Esophagus (tissue), 2 donors: Measurements from ENCODE around the gene UBE2H. TPM values are rescaled to one million over a fixed set of nuclear protein-coding genes. Genes with fewer than 3 reads are reported as not detected.

Experiments used
- H3K27ac ChIP-seq, 2 donors: one replicate each; pipeline ENCODE4 v1.5.1; 2013; ENCODE audit warnings: low read depth in 2 of 2, mild to moderate bottlenecking in 2 of 2, inconsistent platforms in 1 of 2, low read length in 1 of 2, moderate library complexity in 1 of 2
- H3K27me3 ChIP-seq, 2 donors: one replicate each; pipeline ENCODE4 v1.6.1; 2013; ENCODE audit warnings: low read length in 2 of 2, control low read depth in 1 of 2, mild to moderate bottlenecking in 1 of 2; ENCODE audit not compliant: insufficient read depth in 2 of 2, control insufficient read depth in 1 of 2
- H3K36me3 ChIP-seq, 2 donors: one replicate each; pipeline ENCODE4 v1.6.1; 2013; ENCODE audit warnings: low read length in 1 of 2; ENCODE audit not compliant: control insufficient read depth in 2 of 2, insufficient read depth in 2 of 2
- H3K4me1 ChIP-seq, 2 donors: one replicate each; pipeline ENCODE4 v1.6.1; 2013; ENCODE audit warnings: low read length in 1 of 2; ENCODE audit not compliant: control insufficient read depth in 2 of 2, insufficient read depth in 2 of 2
- H3K4me3 ChIP-seq, 2 donors: one replicate each; pipeline ENCODE4 v1.5.1; 2013; ENCODE audit warnings: low read length in 2 of 2, mild to moderate bottlenecking in 2 of 2, low read depth in 1 of 2, moderate library complexity in 1 of 2
- H3K9me3 ChIP-seq, 2 donors: one replicate each; pipeline ENCODE4 v1.6.1; 2013; ENCODE audit warnings: mild to moderate bottlenecking in 2 of 2, low read depth in 1 of 2, low read length in 1 of 2, moderate library complexity in 1 of 2; ENCODE audit not compliant: control insufficient read depth in 2 of 2, insufficient read depth in 1 of 2
- WGBS, 2 donors: extraction: QIAGEN DNeasy Blood & Tissue Kit; methylation state at CpG; one replicate each; pipeline ENCODE4 v1.1.7; 2013; 5-methylcytosine and 5-hydroxymethylcytosine counted together
- polyA plus RNA-seq, 2 donors: library from polyadenylated mRNA; stranded (reverse); fragments of 200-250 nt; gene quantifications; one replicate each; pipeline ENCODE4 v1.2.3, GENCODE V29; 2013
- donor health status: healthy with polysubstance abuse.
- donor health status: Bipolar disorder and iron deficiency.

Gene UBE2H
- polyA plus RNA-seq, 2 donors = 31.1 to 51.1 TPM

DNA sequence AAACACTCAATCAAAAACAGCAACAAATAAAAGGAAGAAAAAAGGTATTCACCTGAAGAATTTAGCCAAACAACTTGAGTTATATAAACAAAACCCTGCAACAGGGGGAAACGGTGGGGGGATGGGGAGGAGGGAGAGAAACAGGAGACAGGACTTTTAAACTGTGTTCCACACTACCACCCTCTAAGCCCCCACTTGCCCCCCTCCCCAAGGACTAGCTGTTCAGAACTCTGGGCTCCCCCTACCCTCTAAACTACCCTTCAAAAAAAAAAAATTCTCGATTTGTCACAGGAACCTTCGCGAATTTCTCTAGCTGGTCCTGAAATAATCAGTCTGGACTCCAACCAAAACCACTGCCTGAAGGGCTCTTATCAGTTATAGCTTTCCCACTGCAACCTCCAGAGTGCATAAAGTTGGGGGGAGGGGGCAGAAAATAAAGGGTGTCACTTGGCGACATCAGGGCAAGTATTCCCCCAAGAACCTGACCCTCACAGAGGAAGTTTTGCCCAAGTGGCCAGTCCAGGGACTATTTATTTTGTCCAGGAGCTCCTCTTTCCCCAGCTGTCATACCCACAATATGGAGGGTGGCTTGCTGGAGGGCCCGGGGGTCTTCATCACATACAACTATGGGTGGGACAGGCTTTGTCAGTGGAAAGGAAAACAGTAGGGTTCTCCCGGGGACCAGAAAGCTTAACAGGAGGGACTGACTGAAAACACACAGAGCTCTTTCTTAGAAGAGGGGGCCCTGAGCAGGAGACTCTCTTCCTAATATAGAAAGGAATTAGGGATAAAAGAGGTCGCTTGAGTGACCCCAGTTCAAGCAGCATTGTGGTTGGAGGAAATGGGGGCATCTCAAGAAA lies 1.3 kb downstream of the UBE2H start:
- H3K4me1 ChIP-seq = peaks cover 0 to 2% of the 10 kb centered on the region in 2 donors
- 0 to 1% methylated on average over 8 of the region's 8 CpGs for WGBS, 2 donors
- H3K9me3 ChIP-seq = no peaks in the 10 kb centered on the region
- peak overlapping the region; percentile 97 for H3K27ac ChIP-seq
- no peaks in the 10 kb centered on the region for H3K27me3 ChIP-seq
- H3K4me3 ChIP-seq = peak overlapping the region; percentile 85 to 93
- H3K36me3 ChIP-seq = no peaks in the 10 kb centered on the region

DNA sequence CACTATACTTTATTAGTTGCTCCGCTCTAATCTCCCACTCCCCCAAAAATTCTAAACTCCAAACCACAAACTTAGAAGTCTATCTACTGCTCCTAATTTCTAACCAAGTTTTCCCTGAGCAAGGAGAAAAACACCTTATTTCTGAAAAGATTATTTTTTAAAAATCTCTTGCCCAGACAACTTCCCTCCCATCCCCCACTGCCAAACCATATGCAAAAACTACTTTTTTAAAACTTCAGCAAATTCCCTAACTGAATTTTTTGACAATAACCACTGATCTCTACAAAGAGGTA lies 1.9 kb downstream of the UBE2H start:
- peaks cover 0 to 2% of the 10 kb centered on the region in 2 donors for H3K4me1 ChIP-seq
- WGBS, 2 donors = 14 to 18% methylated on average over 1 of the region's 1 CpG
- H3K9me3 ChIP-seq = no peaks in the 10 kb centered on the region
- H3K36me3 ChIP-seq = no peaks in the 10 kb centered on the region
- H3K27me3 ChIP-seq = no peaks in the 10 kb centered on the region
- peak overlapping the region in 1 of 2 donors; percentile 97 for H3K27ac ChIP-seq
- H3K4me3 ChIP-seq = peak overlapping the region in 1 of 2 donors; percentile 85

DNA sequence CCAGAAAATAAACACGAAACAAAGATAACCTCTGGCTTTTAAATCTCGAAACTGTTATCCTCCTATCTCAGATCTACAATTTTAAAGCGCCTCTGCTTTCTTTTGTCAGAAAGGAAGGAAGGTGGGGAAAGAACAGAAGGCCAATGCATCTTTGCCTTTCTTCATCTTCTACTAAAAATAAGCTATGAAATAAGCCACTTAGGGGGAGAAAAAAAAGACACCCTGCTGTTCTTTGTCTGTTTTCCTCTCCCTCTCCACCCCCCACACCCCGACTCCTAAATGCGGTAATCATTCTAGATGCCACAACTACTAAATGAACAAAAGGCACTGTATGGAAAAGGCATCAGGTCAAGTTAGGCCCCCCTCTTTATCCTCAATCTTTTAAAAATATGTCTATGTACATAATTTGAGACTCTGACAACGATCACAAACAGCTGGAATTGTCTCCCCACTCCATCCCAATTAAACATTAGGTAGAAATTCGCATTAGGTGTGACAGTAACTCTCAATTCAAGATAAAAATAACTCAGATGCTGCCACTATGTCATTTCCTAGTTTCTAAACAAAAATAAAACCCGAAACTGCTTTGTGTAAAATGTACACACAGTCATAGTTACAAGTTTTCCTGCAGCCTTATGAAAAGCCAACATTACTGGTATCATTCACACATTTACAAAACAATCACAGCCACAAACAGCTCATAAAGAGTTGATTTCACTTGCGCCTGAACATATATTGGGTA lies 2.4 kb downstream of the UBE2H start:
- H3K9me3 ChIP-seq = no peaks in the 10 kb centered on the region
- H3K27me3 ChIP-seq = no peaks in the 10 kb centered on the region
- H3K27ac ChIP-seq = peak overlapping the region; percentile 70 to 97
- no peaks in the 10 kb centered on the region for H3K36me3 ChIP-seq
- 6 to 7% methylated on average over 9 of the region's 9 CpGs for WGBS, 2 donors
- H3K4me1 ChIP-seq = peaks cover 0 to 2% of the 10 kb centered on the region in 2 donors
- H3K4me3 ChIP-seq = peak overlapping the region; percentile 24 to 85

DNA sequence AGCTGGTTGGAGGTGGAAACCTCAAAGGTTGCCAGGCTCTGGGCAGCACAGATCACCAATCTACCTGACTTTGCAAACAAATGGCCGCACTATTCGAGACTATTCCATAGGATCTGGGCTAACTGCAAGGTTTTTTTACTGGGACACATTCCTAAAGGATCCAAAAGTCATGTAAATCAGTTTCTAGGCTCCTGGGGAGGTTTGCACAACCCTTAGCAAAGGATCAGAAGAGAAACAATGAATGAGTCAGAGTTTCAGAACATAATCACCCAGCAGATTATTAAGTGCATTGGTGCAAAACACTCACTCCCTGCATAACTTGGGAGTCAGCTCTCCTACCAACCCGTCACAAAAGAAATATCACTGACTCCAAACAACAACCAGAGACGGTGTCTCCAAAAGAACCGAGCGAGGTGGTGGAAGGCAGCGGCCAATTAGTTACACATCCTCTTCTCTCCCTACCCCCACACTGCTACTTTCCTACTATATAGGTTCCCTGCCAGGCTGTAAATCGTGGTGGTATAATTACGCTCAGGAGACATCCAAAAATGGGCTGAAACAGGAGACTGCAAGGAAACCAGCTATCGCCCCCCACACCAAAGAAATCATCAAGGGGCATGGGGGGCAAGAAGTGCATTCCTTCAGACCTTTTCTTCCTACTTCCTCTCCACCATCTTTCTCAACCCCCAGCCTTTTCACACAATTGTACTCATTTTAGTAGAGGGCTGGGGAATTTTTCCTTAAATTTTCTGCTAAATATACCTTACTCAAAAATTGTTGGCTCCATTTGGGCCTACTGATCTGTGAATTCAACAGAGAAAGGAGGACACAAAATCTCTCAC lies 3.2 kb downstream of the UBE2H start:
- Histone ChIP-seq H3K27me3 (no peaks in the 10 kb centered on the region), H3K27ac (peak overlapping the region; percentile 97 to 99), H3K4me1 (peaks cover 0 to 2% of the 10 kb centered on the region in 2 donors), H3K4me3 (peak overlapping the region; percentile 38 to 85), H3K9me3 (no peaks in the 10 kb centered on the region), H3K36me3 (peaks cover 0 to 1% of the 10 kb centered on the region in 2 donors)
- 6 to 7% methylated on average over 10 of the region's 10 CpGs for WGBS, 2 donors

DNA sequence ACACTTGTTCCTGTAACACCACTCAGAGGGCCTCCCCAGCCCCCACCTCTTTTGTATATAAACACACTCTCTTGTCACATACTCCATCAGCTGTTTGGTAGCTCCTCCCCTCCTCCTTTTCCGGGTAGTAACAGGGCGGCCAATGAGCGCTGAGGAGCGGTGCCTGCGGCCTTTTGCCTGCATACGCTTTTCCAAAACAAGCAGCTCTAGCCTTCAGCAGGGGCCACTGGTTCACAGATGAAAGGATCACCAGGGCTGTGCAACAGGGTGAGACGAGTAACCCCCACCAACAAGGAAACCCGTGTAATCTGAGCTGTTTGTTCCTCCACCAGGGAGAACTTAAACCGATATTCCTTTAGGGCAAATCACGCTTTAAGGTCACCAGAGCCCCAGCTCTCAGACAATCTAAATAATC lies 3.9 kb downstream of the UBE2H start:
- no peaks in the 10 kb centered on the region for H3K27me3 ChIP-seq
- H3K36me3 ChIP-seq = peaks cover 0 to 1% of the 10 kb centered on the region in 2 donors
- no peaks in the 10 kb centered on the region for H3K9me3 ChIP-seq
- H3K27ac ChIP-seq = peak overlapping the region; percentile 97 to 99
- 0 to 1% methylated on average over 10 of the region's 10 CpGs for WGBS, 2 donors
- peak overlapping the region; percentile 22 to 85 for H3K4me3 ChIP-seq
- H3K4me1 ChIP-seq = peaks cover 0 to 2% of the 10 kb centered on the region in 2 donors

DNA sequence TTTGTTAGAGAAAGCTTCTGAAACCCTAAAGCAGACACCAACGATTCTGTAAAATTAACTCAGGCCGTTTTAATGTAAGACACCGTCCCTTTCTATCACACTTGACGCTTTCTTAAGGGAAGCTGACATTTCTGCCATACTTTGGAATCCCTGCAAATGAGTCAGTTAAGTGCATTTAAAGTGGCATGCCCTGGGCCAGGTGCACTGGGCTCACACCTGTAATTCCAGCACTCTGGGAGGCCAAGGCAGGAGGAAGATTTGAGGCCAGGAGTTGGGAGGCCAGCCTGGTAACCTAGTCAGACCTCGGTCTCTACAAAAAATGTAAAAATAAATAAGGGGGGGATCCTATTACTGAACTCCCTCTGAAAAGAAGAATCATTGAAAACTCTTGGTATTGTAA lies 4.4 kb downstream of the UBE2H start:
- H3K36me3 ChIP-seq = peaks cover 0 to 1% of the 10 kb centered on the region in 2 donors
- peak overlapping the region; percentile 81 to 99 for H3K27ac ChIP-seq
- WGBS, 2 donors = 73 to 81% methylated on average over 5 of the region's 5 CpGs
- no peaks in the 10 kb centered on the region for H3K27me3 ChIP-seq
- peak overlapping the region in 1 of 2 donors; percentile 85 for H3K4me3 ChIP-seq
- H3K9me3 ChIP-seq = no peaks in the 10 kb centered on the region
- peaks cover 0 to 2% of the 10 kb centered on the region in 2 donors for H3K4me1 ChIP-seq

DNA sequence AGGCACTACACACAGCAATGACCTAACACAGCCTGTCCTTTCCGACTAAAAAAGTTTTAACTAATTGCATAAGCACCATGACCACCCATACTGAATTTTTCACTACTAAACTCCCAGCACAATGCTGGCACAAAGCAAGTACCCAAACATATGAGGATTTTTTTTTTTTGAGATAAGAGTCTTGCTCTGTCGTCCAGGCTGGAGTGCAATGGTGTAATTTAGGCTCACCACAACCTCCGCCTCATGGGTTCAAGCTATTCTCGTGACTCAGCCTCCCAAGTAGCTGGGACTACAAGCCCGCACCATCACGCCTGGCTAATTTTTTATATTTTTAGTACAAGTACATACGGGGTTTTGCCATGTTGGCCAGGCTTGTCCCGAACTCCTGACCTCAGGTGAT lies 5.1 kb downstream of the UBE2H start:
- Histone ChIP-seq H3K36me3 (peaks cover 0 to 1% of the 10 kb centered on the region in 2 donors), H3K27ac (peak overlapping the region in 1 of 2 donors; percentile 58), H3K4me3 (no peak overlapping the region), H3K9me3 (no peaks in the 10 kb centered on the region), H3K4me1 (peaks cover 0 to 2% of the 10 kb centered on the region in 2 donors), H3K27me3 (no peaks in the 10 kb centered on the region)
- 64 to 72% methylated on average over 8 of the region's 8 CpGs for WGBS, 2 donors

DNA sequence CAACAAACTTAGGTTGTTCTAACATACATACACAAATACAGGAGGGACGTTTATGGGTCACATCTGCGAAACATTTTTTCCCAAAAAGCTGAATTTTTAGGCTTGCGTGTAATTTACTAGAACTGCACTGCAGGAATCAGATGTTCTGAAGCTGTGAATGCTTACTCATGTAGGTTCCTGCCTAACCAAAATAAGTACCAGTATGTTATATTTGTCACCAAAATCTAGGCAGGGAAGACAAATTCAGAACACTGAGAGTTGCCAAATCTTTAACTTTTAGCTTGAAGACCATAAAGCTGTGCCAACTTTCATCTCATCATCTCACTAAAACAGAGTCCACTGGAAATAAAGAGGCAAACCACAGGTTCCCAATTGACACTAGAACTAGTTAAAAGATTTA lies 5.7 kb downstream of the UBE2H start:
- Histone ChIP-seq H3K4me3 (no peak overlapping the region), H3K4me1 (peaks cover 0 to 2% of the 10 kb centered on the region in 2 donors), H3K36me3 (peaks cover 0 to 1% of the 10 kb centered on the region in 2 donors), H3K27ac (no peak overlapping the region), H3K9me3 (no peaks in the 10 kb centered on the region), H3K27me3 (no peaks in the 10 kb centered on the region)
- WGBS, 2 donors = 74 to 80% methylated on average over 3 of the region's 3 CpGs

DNA sequence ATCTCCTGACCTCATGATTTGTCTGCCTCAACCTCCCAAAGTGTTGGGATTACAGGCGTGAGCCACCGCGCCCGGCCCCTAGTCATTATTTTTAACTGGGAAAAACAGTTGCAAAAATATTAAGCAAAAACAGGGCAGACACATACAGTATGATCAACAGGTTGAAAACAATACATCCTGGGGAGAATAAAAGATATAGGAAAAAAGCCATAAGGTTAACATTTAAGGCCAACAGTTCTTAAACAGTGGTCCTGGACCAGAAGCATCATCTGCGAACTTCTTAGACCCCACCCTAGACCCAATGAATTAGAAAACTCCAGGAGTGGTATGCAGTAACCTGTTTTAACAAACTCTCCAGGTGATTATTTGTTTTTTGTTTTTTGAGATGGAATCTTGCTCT lies 6.5 kb downstream of the UBE2H start:
- Histone ChIP-seq H3K36me3 (peaks cover 0 to 1% of the 10 kb centered on the region in 2 donors), H3K4me3 (no peak overlapping the region), H3K4me1 (peaks cover 0 to 2% of the 10 kb centered on the region in 2 donors), H3K27me3 (no peaks in the 10 kb centered on the region), H3K27ac (no peak overlapping the region), H3K9me3 (no peaks in the 10 kb centered on the region)
- WGBS, 2 donors = 94 to 98% methylated on average over 5 of the region's 5 CpGs
